ENCODE measurements around the gene DLX1.

Gene DLX1

DNA sequence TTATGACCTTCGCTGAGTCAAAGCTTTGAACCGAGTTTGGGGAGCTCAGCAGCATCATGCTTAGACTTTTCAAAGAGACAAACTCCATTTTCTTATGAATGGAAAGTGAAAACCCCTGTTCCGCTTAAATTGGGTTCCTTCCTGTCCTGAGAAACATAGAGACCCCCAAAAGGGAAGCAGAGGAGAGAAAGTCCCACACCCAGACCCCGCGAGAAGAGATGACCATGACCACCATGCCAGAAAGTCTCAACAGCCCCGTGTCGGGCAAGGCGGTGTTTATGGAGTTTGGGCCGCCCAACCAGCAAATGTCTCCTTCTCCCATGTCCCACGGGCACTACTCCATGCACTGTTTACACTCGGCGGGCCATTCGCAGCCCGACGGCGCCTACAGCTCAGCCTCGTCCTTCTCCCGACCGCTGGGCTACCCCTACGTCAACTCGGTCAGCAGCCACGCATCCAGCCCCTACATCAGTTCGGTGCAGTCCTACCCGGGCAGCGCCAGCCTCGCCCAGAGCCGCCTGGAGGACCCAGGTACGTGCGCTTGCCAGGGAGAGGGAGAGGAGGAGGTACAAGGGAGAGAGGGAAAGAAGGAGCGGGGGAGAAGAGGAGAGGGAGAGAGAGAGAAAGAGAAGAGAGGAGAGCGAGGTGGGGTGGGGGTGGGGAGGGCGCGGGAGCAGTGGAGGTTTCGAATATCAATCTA is at the start of gene DLX1:
Gene DLX1, plus strand, starts transcription at position 48 of the 700 bp plus-strand sequence. Its CDS starts 171 bp downstream, at position 219.
- Histone ChIP-seq H3K4me1 (ENCODE audit: control insufficient read depth in 1 of 2, insufficient read depth in 2 of 2, low read length in 2 of 2) (peaks cover 22 to 50% of the 10 kb centered on the region in 2 donors), H3K9ac (ENCODE audit: low read depth in 1 of 2, low read length in 2 of 2) (peak within 1 kb of the TSS in 1 of 2 donors; percentile 12), H3K4me3 (ENCODE audit: low read depth in 1 of 2, low read length in 2 of 2) (peak within 1 kb of the TSS; percentile 62 to 65), H3K36me3 (ENCODE audit: control insufficient read depth in 1 of 2, insufficient read depth in 2 of 2, low read length in 2 of 2) (no peaks in the 10 kb centered on the region), H3K9me3 (ENCODE audit: control insufficient read depth in 1 of 2, low read length in 2 of 2) (no peaks in the 10 kb centered on the region), H3K27me3 (ENCODE audit: control insufficient read depth in 1 of 2, insufficient read depth in 2 of 2, low read length in 2 of 2) (peaks cover 99 to 100% of the 10 kb centered on the region in 2 donors), H3K27ac (ENCODE audit: low read depth, low read length) (no peak within 1 kb of the TSS)

DNA sequence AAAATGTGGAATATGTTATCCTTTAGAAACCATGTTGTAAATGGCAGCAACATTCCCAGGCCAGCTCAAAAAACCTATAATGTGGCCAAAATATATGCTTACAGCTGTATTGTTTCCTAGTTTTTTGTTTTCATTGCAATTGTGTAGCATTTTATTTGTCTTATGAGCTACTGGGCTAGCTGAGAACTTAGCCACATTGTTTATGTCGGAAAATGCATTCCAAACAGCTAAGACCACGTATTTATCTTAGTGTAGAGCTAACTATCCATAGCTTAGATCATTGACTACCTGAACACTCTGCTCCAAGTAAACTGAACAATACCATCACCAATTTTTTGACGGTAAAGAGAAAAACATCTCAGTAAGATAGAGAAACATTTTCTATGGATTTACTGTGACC is 47.2 kb upstream of the DLX1 start:
- H3K4me1 ChIP-seq (ENCODE audit: control insufficient read depth in 1 of 2, insufficient read depth in 2 of 2, low read length in 2 of 2): no peaks in the 10 kb centered on the region
- H3K36me3 ChIP-seq (ENCODE audit: control insufficient read depth in 1 of 2, insufficient read depth in 2 of 2, low read length in 2 of 2): no peaks in the 10 kb centered on the region
- no peaks in the 10 kb centered on the region for H3K9me3 ChIP-seq (ENCODE audit: control insufficient read depth in 1 of 2, low read length in 2 of 2)
- no peaks in the 10 kb centered on the region for H3K27me3 ChIP-seq (ENCODE audit: control insufficient read depth in 1 of 2, insufficient read depth in 2 of 2, low read length in 2 of 2)
- no peak overlapping the region for H3K9ac ChIP-seq (ENCODE audit: low read depth in 1 of 2, low read length in 2 of 2)
- no peak overlapping the region for H3K27ac ChIP-seq (ENCODE audit: low read depth, low read length)
- H3K4me3 ChIP-seq (ENCODE audit: low read depth in 1 of 2, low read length in 2 of 2): no peak overlapping the region

DNA sequence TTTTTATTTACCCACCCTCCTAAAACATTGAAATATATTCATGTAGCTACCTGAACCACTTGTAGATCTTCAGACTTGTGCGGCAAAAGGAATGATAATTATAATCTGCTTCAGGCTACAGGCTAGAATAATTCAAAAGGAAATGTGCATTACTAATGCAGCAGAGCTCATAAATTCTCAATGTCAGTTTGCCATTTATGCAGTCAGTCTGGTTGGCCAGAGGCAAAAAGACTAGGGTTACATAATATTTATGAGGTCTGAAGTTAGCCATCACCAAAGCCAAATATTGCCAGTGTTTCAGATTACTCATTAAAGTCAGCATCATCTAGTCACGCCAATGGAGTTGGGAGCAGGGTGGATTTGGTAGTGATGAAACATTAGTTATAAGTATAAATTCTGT is 46.7 kb upstream of the DLX1 start:
- H3K27me3 ChIP-seq (ENCODE audit: control insufficient read depth in 1 of 2, insufficient read depth in 2 of 2, low read length in 2 of 2): no peaks in the 10 kb centered on the region
- no peaks in the 10 kb centered on the region for H3K4me1 ChIP-seq (ENCODE audit: control insufficient read depth in 1 of 2, insufficient read depth in 2 of 2, low read length in 2 of 2)
- no peak overlapping the region for H3K27ac ChIP-seq (ENCODE audit: low read depth, low read length)
- H3K4me3 ChIP-seq (ENCODE audit: low read depth in 1 of 2, low read length in 2 of 2): no peak overlapping the region
- H3K9ac ChIP-seq (ENCODE audit: low read depth in 1 of 2, low read length in 2 of 2): no peak overlapping the region
- H3K9me3 ChIP-seq (ENCODE audit: control insufficient read depth in 1 of 2, low read length in 2 of 2): no peaks in the 10 kb centered on the region
- no peaks in the 10 kb centered on the region for H3K36me3 ChIP-seq (ENCODE audit: control insufficient read depth in 1 of 2, insufficient read depth in 2 of 2, low read length in 2 of 2)

DNA sequence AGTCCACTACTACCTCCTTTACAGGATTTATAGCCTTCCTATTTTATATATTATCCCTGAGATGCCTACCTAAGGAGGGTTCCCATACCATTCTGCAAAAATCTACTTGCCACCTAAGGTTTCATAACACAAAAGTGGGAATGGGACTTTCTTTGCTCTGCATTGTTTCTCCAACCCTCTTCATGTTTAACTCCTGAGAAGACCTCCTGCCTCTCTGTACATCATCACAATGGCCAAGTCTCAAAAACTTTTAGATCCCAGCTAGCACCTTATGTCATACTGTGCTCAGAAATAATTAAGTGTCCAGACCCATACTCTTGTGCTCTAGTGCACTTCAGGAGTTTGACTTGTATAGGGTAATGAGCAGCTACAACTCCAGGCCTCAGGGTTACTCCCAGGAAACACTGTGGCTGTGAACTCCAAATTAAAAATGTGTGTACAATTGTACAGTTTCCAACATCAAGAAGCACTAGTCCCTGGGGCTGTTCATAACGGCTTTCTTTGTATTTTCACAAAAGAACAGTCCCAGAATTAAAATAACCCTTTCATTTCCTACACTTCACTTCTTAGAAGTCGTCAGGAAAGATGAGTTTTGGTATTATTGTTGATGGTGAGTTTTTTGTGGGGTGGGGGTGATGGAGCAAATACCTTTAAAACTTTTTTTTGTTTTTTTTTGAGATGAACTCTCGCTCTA is 46.1 kb upstream of the DLX1 start:
- no peaks in the 10 kb centered on the region for H3K36me3 ChIP-seq (ENCODE audit: control insufficient read depth in 1 of 2, insufficient read depth in 2 of 2, low read length in 2 of 2)
- no peak overlapping the region for H3K9ac ChIP-seq (ENCODE audit: low read depth in 1 of 2, low read length in 2 of 2)
- H3K27me3 ChIP-seq (ENCODE audit: control insufficient read depth in 1 of 2, insufficient read depth in 2 of 2, low read length in 2 of 2): no peaks in the 10 kb centered on the region
- H3K27ac ChIP-seq (ENCODE audit: low read depth, low read length): no peak overlapping the region
- no peak overlapping the region for H3K4me3 ChIP-seq (ENCODE audit: low read depth in 1 of 2, low read length in 2 of 2)
- H3K9me3 ChIP-seq (ENCODE audit: control insufficient read depth in 1 of 2, low read length in 2 of 2): no peaks in the 10 kb centered on the region
- no peaks in the 10 kb centered on the region for H3K4me1 ChIP-seq (ENCODE audit: control insufficient read depth in 1 of 2, insufficient read depth in 2 of 2, low read length in 2 of 2)

DNA sequence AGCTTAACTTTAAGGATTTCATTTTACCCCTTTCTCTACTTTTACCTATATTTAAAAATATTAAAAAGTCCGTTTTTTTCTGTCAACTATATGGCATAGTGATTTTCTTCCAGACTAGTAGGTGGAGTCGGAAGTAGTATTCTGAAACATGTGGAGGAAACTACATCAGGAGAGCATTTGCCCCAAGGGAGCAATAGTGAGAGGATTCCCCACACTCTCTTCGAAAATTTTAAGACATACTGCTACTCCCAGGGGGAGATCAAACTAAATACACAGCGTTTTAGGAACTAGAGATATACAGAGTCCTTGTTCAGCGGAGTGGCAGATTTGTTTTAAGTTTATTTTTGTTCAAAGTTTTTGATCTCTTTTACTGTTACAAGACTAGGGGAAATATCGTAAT is 45.0 kb upstream of the DLX1 start:
- Histone ChIP-seq H3K9ac (ENCODE audit: low read depth in 1 of 2, low read length in 2 of 2) (no peak overlapping the region), H3K4me3 (ENCODE audit: low read depth in 1 of 2, low read length in 2 of 2) (no peak overlapping the region), H3K27ac (ENCODE audit: low read depth, low read length) (no peak overlapping the region), H3K36me3 (ENCODE audit: control insufficient read depth in 1 of 2, insufficient read depth in 2 of 2, low read length in 2 of 2) (no peaks in the 10 kb centered on the region), H3K4me1 (ENCODE audit: control insufficient read depth in 1 of 2, insufficient read depth in 2 of 2, low read length in 2 of 2) (no peaks in the 10 kb centered on the region), H3K27me3 (ENCODE audit: control insufficient read depth in 1 of 2, insufficient read depth in 2 of 2, low read length in 2 of 2) (no peaks in the 10 kb centered on the region), H3K9me3 (ENCODE audit: control insufficient read depth in 1 of 2, low read length in 2 of 2) (no peaks in the 10 kb centered on the region)

DNA sequence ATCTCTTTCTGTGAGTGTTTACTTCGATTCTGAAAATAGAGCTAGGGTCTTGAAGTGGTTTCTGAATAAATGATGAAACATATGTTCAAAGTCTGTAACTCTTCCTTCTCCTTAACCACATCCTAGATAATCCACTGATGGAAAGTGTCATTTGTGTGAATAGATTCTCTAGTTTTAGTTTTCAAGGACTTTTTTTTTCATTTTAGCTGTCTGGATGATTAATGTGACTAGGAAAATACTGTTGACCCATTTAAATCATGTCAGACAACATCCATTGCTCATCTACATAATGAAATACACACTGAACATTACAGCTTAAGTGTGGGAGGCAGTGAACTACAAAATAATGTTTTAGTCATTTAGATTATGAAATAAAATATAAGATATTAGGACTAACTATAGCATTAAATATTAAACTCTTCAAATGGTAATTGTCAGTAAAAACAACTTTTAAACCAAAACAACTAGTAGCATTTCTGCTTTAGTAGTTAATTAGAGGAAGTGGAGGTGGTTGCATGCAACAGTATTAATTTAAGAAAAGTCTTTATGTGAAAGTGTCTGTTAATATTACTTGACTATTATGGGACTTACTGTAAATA is 39.1 kb upstream of the DLX1 start:
- Histone ChIP-seq H3K9me3 (ENCODE audit: control insufficient read depth in 1 of 2, low read length in 2 of 2) (no peaks in the 10 kb centered on the region), H3K4me3 (ENCODE audit: low read depth in 1 of 2, low read length in 2 of 2) (no peak overlapping the region), H3K27ac (ENCODE audit: low read depth, low read length) (no peak overlapping the region), H3K9ac (ENCODE audit: low read depth in 1 of 2, low read length in 2 of 2) (no peak overlapping the region), H3K4me1 (ENCODE audit: control insufficient read depth in 1 of 2, insufficient read depth in 2 of 2, low read length in 2 of 2) (no peaks in the 10 kb centered on the region), H3K36me3 (ENCODE audit: control insufficient read depth in 1 of 2, insufficient read depth in 2 of 2, low read length in 2 of 2) (no peaks in the 10 kb centered on the region), H3K27me3 (ENCODE audit: control insufficient read depth in 1 of 2, insufficient read depth in 2 of 2, low read length in 2 of 2) (no peaks in the 10 kb centered on the region)

DNA sequence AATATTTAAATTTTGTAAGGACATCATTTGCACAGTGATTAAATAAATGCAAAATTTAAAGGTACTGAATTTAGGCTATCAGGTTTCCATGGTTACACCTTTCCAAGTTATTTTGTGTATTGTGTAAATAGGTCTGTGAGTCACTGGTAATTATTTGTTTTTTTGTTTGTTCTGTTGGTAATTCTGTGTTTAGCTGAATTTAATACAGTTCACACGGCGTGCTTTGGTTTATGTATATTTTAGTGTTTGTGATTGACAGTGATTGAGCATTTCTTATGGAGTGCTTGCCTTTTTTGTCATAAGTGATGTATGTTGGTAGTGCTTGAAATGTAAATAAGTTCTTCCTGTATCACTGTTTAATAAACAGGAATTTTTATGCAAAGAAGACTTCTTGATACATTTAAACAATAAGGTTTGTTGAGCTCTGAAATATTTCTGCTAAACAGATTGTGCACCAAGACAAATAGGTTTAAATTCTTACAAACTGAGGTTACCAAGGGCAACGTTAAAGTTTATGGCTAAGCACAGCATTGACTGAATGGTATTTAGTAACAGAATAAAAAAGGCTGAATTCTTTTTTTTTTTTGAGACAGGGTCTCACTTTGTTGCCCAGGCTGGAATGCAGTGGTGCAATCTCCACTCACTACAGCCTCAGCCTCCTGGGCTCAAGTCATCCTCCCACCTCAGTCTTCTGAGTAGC is 38.3 kb upstream of the DLX1 start:
- Histone ChIP-seq H3K4me1 (ENCODE audit: control insufficient read depth in 1 of 2, insufficient read depth in 2 of 2, low read length in 2 of 2) (no peaks in the 10 kb centered on the region), H3K27ac (ENCODE audit: low read depth, low read length) (no peak overlapping the region), H3K9ac (ENCODE audit: low read depth in 1 of 2, low read length in 2 of 2) (no peak overlapping the region), H3K4me3 (ENCODE audit: low read depth in 1 of 2, low read length in 2 of 2) (no peak overlapping the region), H3K36me3 (ENCODE audit: control insufficient read depth in 1 of 2, insufficient read depth in 2 of 2, low read length in 2 of 2) (no peaks in the 10 kb centered on the region), H3K27me3 (ENCODE audit: control insufficient read depth in 1 of 2, insufficient read depth in 2 of 2, low read length in 2 of 2) (no peaks in the 10 kb centered on the region), H3K9me3 (ENCODE audit: control insufficient read depth in 1 of 2, low read length in 2 of 2) (no peaks in the 10 kb centered on the region)

DNA sequence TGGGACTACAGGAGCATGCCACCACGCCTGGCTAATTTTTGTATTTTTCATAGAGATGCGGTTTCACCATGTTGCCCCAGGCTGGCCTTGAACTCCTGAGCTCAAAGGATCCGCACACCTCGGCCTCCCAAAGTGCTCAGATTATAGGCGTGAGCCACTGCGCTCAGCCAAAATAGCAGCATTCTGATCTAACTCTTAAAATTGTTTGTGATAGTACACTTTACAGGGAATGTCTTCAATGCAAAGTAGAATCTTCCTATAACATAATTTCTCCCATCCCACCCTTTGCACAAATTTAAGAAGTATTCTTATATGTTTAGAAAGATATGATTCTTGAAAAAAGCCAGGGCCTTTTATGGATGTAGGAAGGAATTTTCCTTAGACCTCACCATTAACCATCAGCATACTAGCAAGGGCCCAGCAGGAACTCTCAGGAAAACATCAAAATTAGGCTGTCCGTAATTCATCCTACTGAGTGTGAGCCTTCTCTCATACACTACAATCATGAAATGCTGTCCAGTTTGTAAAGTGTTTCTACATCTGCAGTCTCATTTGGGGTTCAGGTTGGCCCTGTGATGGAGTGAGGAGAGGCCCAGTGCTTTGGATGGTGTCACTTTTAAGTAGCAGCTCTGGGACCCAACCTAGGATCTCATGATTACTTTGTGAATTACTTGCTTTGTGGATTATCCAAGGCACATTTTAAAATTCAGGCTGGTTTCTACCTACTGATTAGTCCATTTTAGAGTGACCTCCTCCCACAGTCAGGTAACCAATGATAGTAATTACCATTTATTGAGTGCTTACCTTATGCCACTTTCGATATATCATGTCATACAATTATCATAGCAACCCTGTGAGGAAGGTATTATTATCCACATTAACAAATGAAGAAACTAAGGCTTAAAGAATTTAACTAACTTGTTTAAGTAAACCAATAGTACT is 37.5 kb upstream of the DLX1 start:
- H3K27ac ChIP-seq (ENCODE audit: low read depth, low read length): no peak overlapping the region
- H3K9me3 ChIP-seq (ENCODE audit: control insufficient read depth in 1 of 2, low read length in 2 of 2): no peaks in the 10 kb centered on the region
- H3K36me3 ChIP-seq (ENCODE audit: control insufficient read depth in 1 of 2, insufficient read depth in 2 of 2, low read length in 2 of 2): no peaks in the 10 kb centered on the region
- no peaks in the 10 kb centered on the region for H3K27me3 ChIP-seq (ENCODE audit: control insufficient read depth in 1 of 2, insufficient read depth in 2 of 2, low read length in 2 of 2)
- no peak overlapping the region for H3K4me3 ChIP-seq (ENCODE audit: low read depth in 1 of 2, low read length in 2 of 2)
- H3K9ac ChIP-seq (ENCODE audit: low read depth in 1 of 2, low read length in 2 of 2): no peak overlapping the region
- no peaks in the 10 kb centered on the region for H3K4me1 ChIP-seq (ENCODE audit: control insufficient read depth in 1 of 2, insufficient read depth in 2 of 2, low read length in 2 of 2)

DNA sequence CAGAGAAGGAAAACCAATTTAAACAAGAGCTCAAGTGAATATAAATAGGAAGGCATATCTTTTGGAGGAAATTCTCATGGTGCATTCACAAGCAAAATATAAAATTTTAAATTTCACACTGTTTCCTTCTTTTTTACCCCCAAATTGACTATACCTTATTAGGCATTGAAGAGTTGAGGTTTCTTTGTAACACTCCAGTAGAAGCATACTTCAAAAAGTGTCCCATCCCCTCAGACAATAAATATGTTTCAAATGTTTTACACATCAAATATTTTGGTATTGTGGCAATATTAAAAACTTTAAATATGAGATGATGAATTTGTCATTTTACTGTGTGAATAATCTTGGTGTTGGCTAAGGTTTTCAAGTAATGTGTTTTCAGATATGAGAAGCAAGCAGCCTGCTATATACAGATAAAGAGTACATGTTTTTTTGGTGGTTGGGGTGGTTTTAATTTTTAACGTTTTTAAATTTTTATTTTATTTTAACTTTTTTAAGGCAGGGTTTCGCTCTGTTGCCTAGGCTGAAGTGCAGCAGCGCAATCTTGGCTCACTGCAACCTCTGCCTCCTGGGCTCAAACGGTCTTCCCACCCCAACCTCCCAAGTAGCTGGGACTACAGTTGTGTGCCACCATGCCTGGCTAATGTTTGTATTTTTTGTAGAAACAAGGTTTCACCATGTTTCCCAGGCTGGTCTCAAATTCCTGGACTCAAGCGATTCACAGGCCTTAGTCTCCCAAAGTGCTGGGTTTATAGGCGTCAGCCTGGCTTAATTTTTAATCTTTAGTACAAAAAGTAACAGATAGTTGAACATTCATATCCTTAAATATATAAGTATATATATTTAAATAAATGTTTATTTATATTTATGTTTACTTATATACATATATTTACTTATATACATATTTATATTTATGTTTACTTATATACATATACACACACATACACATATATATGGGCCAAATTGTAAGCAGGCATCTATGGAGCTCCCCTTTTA is 36.5 kb upstream of the DLX1 start:
- H3K27ac ChIP-seq (ENCODE audit: low read depth, low read length): no peak overlapping the region
- H3K27me3 ChIP-seq (ENCODE audit: control insufficient read depth in 1 of 2, insufficient read depth in 2 of 2, low read length in 2 of 2): no peaks in the 10 kb centered on the region
- no peaks in the 10 kb centered on the region for H3K9me3 ChIP-seq (ENCODE audit: control insufficient read depth in 1 of 2, low read length in 2 of 2)
- H3K4me3 ChIP-seq (ENCODE audit: low read depth in 1 of 2, low read length in 2 of 2): no peak overlapping the region
- no peak overlapping the region for H3K9ac ChIP-seq (ENCODE audit: low read depth in 1 of 2, low read length in 2 of 2)
- no peaks in the 10 kb centered on the region for H3K4me1 ChIP-seq (ENCODE audit: control insufficient read depth in 1 of 2, insufficient read depth in 2 of 2, low read length in 2 of 2)
- H3K36me3 ChIP-seq (ENCODE audit: control insufficient read depth in 1 of 2, insufficient read depth in 2 of 2, low read length in 2 of 2): no peaks in the 10 kb centered on the region

Data from duodenal mucosa (tissue), 2 donors.